SK-N-SH (cell line): Measurements from ENCODE around the gene EIPR1. TPM values are rescaled to one million over a fixed set of nuclear protein-coding genes. Genes with fewer than 3 reads are reported as not detected.

Experiments used
- CTCF ChIA-PET: fragments of 300-600, 350-600 bp; formaldehyde crosslinking; extraction: SDS; loops from one replicate; lab custom pipeline; 2021; lab: Yijun Ruan, JAX
- POLR2A ChIA-PET: fragments of 350-600 bp; sonication (Branson Sonifier 250); formaldehyde crosslinking; extraction: SDS; loops from one replicate; lab custom pipeline; 2020; ENCODE audit warnings: antibody characterized with exemption, inconsistent platforms; lab: Yijun Ruan, JAX
- DNase-seq: peaks from one replicate; pipeline ENCODE4 v3.0.0; 2012
- H2AFZ ChIP-seq: fragments of 200-600 bp; sonication (generic); 2 replicates; pipeline ENCODE4 v1.8.1; 2016; ENCODE audit warnings: antibody characterized with exemption, mild to moderate bottlenecking, low read depth
- H3F3A ChIP-seq: fragments of 200-600 bp; sonication (generic); replicated peaks from 2 replicates; pipeline ENCODE3; 2016; ENCODE audit warnings: antibody characterized with exemption, mild to moderate bottlenecking; ENCODE audit not compliant: insufficient read depth
- H3K27ac ChIP-seq, 2 experiments: fragments of 200-500 bp in 1 of 2; fragments of 200-600 bp in 1 of 2; sonication (Bioruptor generic) in 1 of 2; sonication (generic), shearing (Covaris generic) in 1 of 2; 2 replicates each; pipeline versions ENCODE4 v1.5.1 to v1.6.1; 2014 to 2016; ENCODE audit warnings: low read depth in 2 of 2, inconsistent platforms in 1 of 2, low read length in 1 of 2, mild to moderate bottlenecking in 1 of 2, mixed read lengths in 1 of 2
- H3K27me3 ChIP-seq: fragments of 200-600 bp; sonication (generic), shearing (Covaris generic); 2 replicates; pipeline ENCODE4 v1.6.1; 2016; ENCODE audit warnings: mixed run types; ENCODE audit not compliant: insufficient read depth
- H3K36me3 ChIP-seq, 2 experiments: fragments of 200-500 bp in 1 of 2; fragments of 200-600 bp in 1 of 2; sonication (Bioruptor generic) in 1 of 2; sonication (generic) in 1 of 2; replicated peaks in 1 of 2; 2 replicates each; pipeline versions ENCODE3 to v1.5.1; 2014 to 2016; ENCODE audit warnings: low read length in 1 of 2, mild to moderate bottlenecking in 1 of 2; ENCODE audit not compliant: insufficient read depth in 2 of 2, control insufficient read depth in 1 of 2
- H3K4me1 ChIP-seq, 2 experiments: fragments of 200-500 bp in 1 of 2; fragments of 200-600 bp in 1 of 2; sonication (Bioruptor generic) in 1 of 2; sonication (generic), shearing (Covaris generic) in 1 of 2; 2 replicates each; pipeline versions ENCODE4 v1.5.1 to v1.6.1; 2014 to 2016; ENCODE audit warnings: low read depth in 1 of 2, low read length in 1 of 2, mixed run types in 1 of 2; ENCODE audit not compliant: insufficient read depth in 2 of 2, control insufficient read depth in 1 of 2
- H3K4me2 ChIP-seq: fragments of 200-600 bp; sonication (generic), shearing (Covaris generic); 2 replicates; pipeline ENCODE4 v1.6.1; 2017; ENCODE audit warnings: mixed run types
- H3K4me3 ChIP-seq, 2 experiments: fragments of 200-500 bp in 1 of 2; fragments of 200-600 bp in 1 of 2; sonication (Bioruptor generic) in 1 of 2; sonication (generic), shearing (Covaris generic) in 1 of 2; 2 replicates each; pipeline versions ENCODE4 v1.5.1 to v1.8.1; 2014 to 2016; ENCODE audit warnings: low read depth in 2 of 2, inconsistent platforms in 1 of 2, low read length in 1 of 2, mild to moderate bottlenecking in 1 of 2, mixed read lengths in 1 of 2, moderate library complexity in 1 of 2
- H3K79me2 ChIP-seq: fragments of 200-600 bp; sonication (generic); 2 replicates; pipeline ENCODE4 v1.8.1; 2017; ENCODE audit warnings: mild to moderate bottlenecking; ENCODE audit not compliant: insufficient read depth
- H3K9ac ChIP-seq: fragments of 200-600 bp; sonication (generic); 2 replicates; pipeline ENCODE4 v1.6.1; 2017; ENCODE audit warnings: mixed run types
- H3K9me2 ChIP-seq: fragments of 200-600 bp; sonication (generic); 2 replicates; pipeline ENCODE4 v1.6.1; 2017; ENCODE audit warnings: mixed run types
- H3K9me3 ChIP-seq: fragments of 200-600 bp; sonication (generic); 2 replicates; pipeline ENCODE4 v1.6.1; 2017; ENCODE audit warnings: mixed run types, mild to moderate bottlenecking, moderate library complexity
- H4K20me1 ChIP-seq: fragments of 200-600 bp; sonication (generic); 2 replicates; pipeline ENCODE4 v1.6.1; 2017; ENCODE audit warnings: mild to moderate bottlenecking, mixed run types; ENCODE audit not compliant: insufficient read depth
- CHD2 ChIP-seq: fragments of 150-350 bp; IDR thresholded peaks from 2 replicates; pipeline ENCODE4 v1.6.1; 2018; ENCODE audit warnings: low read length; ENCODE audit not compliant: partially characterized antibody
- EP300 ChIP-seq, 2 experiments: IDR thresholded peaks; 2 replicates each; pipeline versions ENCODE4 v1.4.0 to v1.6.1; 2012; ENCODE audit warnings: borderline replicate concordance in 1 of 2, low read depth in 1 of 2, low read length in 1 of 2
- GABPA ChIP-seq: IDR thresholded peaks from 2 replicates; pipeline ENCODE4 v1.4.0; 2012; ENCODE audit warnings: low read depth, mild to moderate bottlenecking
- GATA2 ChIP-seq: sonication (generic); formaldehyde crosslinking; IDR thresholded peaks from 2 replicates; pipeline ENCODE4 v1.5.0; 2020; ENCODE audit warnings: mild to moderate bottlenecking, missing genetic modification reagents
- IRF3 ChIP-seq: fragments of 150-350 bp; IDR thresholded peaks from 2 replicates; pipeline ENCODE4 v1.6.1; 2016; ENCODE audit warnings: mild to moderate bottlenecking, low read depth, low read length
- JUND ChIP-seq: IDR thresholded peaks from 2 replicates; pipeline ENCODE4 v1.4.0; 2012
- MXI1 ChIP-seq: IDR thresholded peaks from 2 replicates; pipeline ENCODE4 v1.6.1; 2012; ENCODE audit warnings: mild to moderate bottlenecking, low read depth, low read length, improper control_type of control experiment
- PBX3 ChIP-seq: IDR thresholded peaks from 2 replicates; pipeline ENCODE4; 2012
- POLR2AphosphoS5 ChIP-seq: IDR thresholded peaks from 2 replicates; pipeline ENCODE4 v1.6.1; 2012; ENCODE audit warnings: low read depth, low read length
- RAD21 ChIP-seq: IDR thresholded peaks from 2 replicates; pipeline ENCODE4 v1.6.1; 2012; ENCODE audit warnings: mild to moderate bottlenecking, low read length
- RCOR1 ChIP-seq: fragments of 150-350 bp; IDR thresholded peaks from 2 replicates; pipeline ENCODE4 v1.6.1; 2017; ENCODE audit warnings: antibody characterized with exemption, low read length
- RFX5 ChIP-seq: IDR thresholded peaks from 2 replicates; pipeline ENCODE4 v1.6.1; 2012; ENCODE audit warnings: mild to moderate bottlenecking, improper control_type of control experiment, low read length
- RXRA ChIP-seq: IDR thresholded peaks from 2 replicates; pipeline ENCODE4 v1.4.0; 2012; ENCODE audit warnings: low read depth, mild to moderate bottlenecking, borderline replicate concordance
- SIN3A ChIP-seq: IDR thresholded peaks from 2 replicates; pipeline ENCODE4 v1.6.1; 2012; ENCODE audit warnings: low read depth, mild to moderate bottlenecking, low read length, moderate library complexity, borderline replicate concordance
- TEAD4 ChIP-seq: IDR thresholded peaks from 2 replicates; pipeline ENCODE4 v1.4.0; 2012; ENCODE audit warnings: mild to moderate bottlenecking, borderline replicate concordance; ENCODE audit not compliant: insufficient read depth
- USF1 ChIP-seq: IDR thresholded peaks from 2 replicates; pipeline ENCODE4 v1.4.0; 2012; ENCODE audit warnings: low read depth, borderline replicate concordance
- YY1 ChIP-seq: IDR thresholded peaks from 2 replicates; pipeline ENCODE4 v1.4.0; 2012; ENCODE audit warnings: low read depth, mild to moderate bottlenecking
- ZBTB33 ChIP-seq: IDR thresholded peaks from 2 replicates; pipeline ENCODE4 v1.4.0; 2012; ENCODE audit warnings: low read depth, borderline replicate concordance
- WGBS: methylation state at CpG from one replicate; pipeline ENCODE4 v1.1.6; 2017; ENCODE audit warnings: low lambda C conversion rate; 5-methylcytosine and 5-hydroxymethylcytosine counted together
- polyA plus RNA-seq, 3 experiments: library from polyadenylated mRNA; depleted of rRNA; stranded (reverse); fragments of >200 nt; gene quantifications; 2 replicates each; pipeline ENCODE4 v1.2.3, GENCODE V29; 2012

Gene EIPR1
- polyA plus RNA-seq, 1 of the 3 experiments (the other 2 are of a cell fraction): 85.9 TPM

GRCh38 chr2:3324404-3325281 lies 53.0 kb downstream of the EIPR1 start (continued):
- no peak for TF ChIP-seq MXI1

- Histone ChIP-seq H3K36me3 (peaks cover 0 to 27% of the 10 kb centered on the region in 2 experiments), H3K9me3 (no peaks in the 10 kb centered on the region), H4K20me1 (peaks cover 7% of the 10 kb centered on the region; the same call in 1 of the 2 replicates), H3K9me2 (no peaks in the 10 kb centered on the region), H3K4me1 (peaks cover 0 to 3% of the 10 kb centered on the region in 2 experiments; a peak in 1 of 4 replicates), H3K9ac (no peak overlapping the region), H3K4me2 (no peak overlapping the region), H3K4me3 (no peak overlapping the region), H3K27ac (no peak overlapping the region), H3K79me2 (no peaks in the 10 kb centered on the region), H3K27me3 (no peaks in the 10 kb centered on the region), H3F3A (no peaks in the 10 kb centered on the region), H2AFZ (no peak overlapping the region)
- WGBS: 92% methylated on average over 9 of the region's 11 CpGs
- no peak for DNase-seq
- CTCF ChIA-PET: interaction anchor here (0.6 kb wide), 1 partner anchor 139 kb away, joined by 3 read pairs; no protein-coding TSS in a partner anchor
- TF ChIP-seq CHD2: no peak
- no peak for TF ChIP-seq POLR2AphosphoS5
- TF ChIP-seq GATA2 (CRISPR knock-in tag): no peak
- POLR2A ChIA-PET: no interaction called here
Observed at GRCh38 chr2:3324036-3324386, 53.6 kb downstream of the EIPR1 start.

- DNase-seq: no peak
- no peaks in the 10 kb centered on the region for H3K27me3 ChIP-seq
- no peaks in the 10 kb centered on the region for H3F3A ChIP-seq
- POLR2A ChIA-PET: interaction anchor here (1.2 kb wide), 1 partner anchor 20 kb away, joined by 3 read pairs; no protein-coding TSS in a partner anchor
- H3K79me2 ChIP-seq: no peaks in the 10 kb centered on the region
- WGBS: 96% methylated on average over 19 of the region's 19 CpGs
- peaks cover 0 to 3% of the 10 kb centered on the region in 2 experiments; a peak in 1 of 4 replicates for H3K4me1 ChIP-seq
- H3K9me3 ChIP-seq: no peaks in the 10 kb centered on the region
- peaks cover 0 to 32% of the 10 kb centered on the region in 2 experiments for H3K36me3 ChIP-seq
- CTCF ChIA-PET: interaction anchor here (0.6 to 1.3 kb wide), 2 partner anchors 9 to 139 kb away, joined by 3 to 5 read pairs; no protein-coding TSS in a partner anchor
- H4K20me1 ChIP-seq: peaks cover 7% of the 10 kb centered on the region; the same call in 1 of the 2 replicates
- H3K9ac ChIP-seq: no peak overlapping the region
- no peak overlapping the region for H3K4me2 ChIP-seq
- H2AFZ ChIP-seq: no peak overlapping the region
- H3K4me3 ChIP-seq: no peak overlapping the region
- no peak overlapping the region; a peak in 1 of 4 replicates for H3K27ac ChIP-seq
- no peak for TF ChIP-seq RXRA
- no peak for TF ChIP-seq PBX3
- no peak for TF ChIP-seq IRF3
- TF ChIP-seq ZBTB33: no peak
- no peak for TF ChIP-seq RFX5
- no peak for TF ChIP-seq JUND
- no peak for TF ChIP-seq TEAD4
- TF ChIP-seq USF1: no peak
- no peak for TF ChIP-seq GABPA
- TF ChIP-seq YY1: no peak
- no peak for TF ChIP-seq SIN3A
- TF ChIP-seq RAD21: no peak
- TF ChIP-seq RCOR1: no peak
- TF ChIP-seq EP300 (IDR thresholded peaks at IDR 0.05; ENCODE audit: borderline replicate concordance in 1 of 2, low read depth in 1 of 2, low read length in 1 of 2): no peak
- no peak for TF ChIP-seq POLR2AphosphoS5
- TF ChIP-seq, all 33 proteins: peak for 0
- no peaks in the 10 kb centered on the region for H3K9me2 ChIP-seq
Observed at GRCh38 chr2:3323360-3324035, 54.1 kb downstream of the EIPR1 start.
